Astrocyte (in vitro differentiated cells and primary cell): Measurements from ENCODE around the gene SLC25A10. TPM values are rescaled to one million over a fixed set of nuclear protein-coding genes. Genes with fewer than 3 reads are reported as not detected.

Experiments
- DNase-seq: peaks from one replicate; pipeline ENCODE4 v3.0.0-alpha.2; 2010; ENCODE audit warnings: low read depth
- FAIRE-seq: peaks from 2 replicates; lab custom pipeline; 2011; peaks lifted over from hg19 to GRCh38; lab: Jason Lieb, UNC
- H2AFZ ChIP-seq: 2 replicates; pipeline ENCODE4 v1.6.0; 2012; ENCODE audit warnings: low read depth, low read length, inconsistent platforms
- H3K27ac ChIP-seq: 2 replicates; pipeline ENCODE4 v1.5.1; 2011; ENCODE audit warnings: low read depth, low read length, inconsistent platforms
- H3K27me3 ChIP-seq: 2 replicates; pipeline ENCODE4 v1.6.0; 2011; ENCODE audit warnings: low read length, inconsistent platforms; ENCODE audit not compliant: insufficient read depth
- H3K36me3 ChIP-seq: 2 replicates; pipeline ENCODE4 v1.5.1; 2011; ENCODE audit warnings: low read length, inconsistent platforms; ENCODE audit not compliant: insufficient read depth
- H3K4me1 ChIP-seq: 2 replicates; pipeline ENCODE4 v1.5.1; 2011; ENCODE audit warnings: low read length, inconsistent platforms; ENCODE audit not compliant: insufficient read depth
- H3K4me2 ChIP-seq: 2 replicates; pipeline ENCODE4 v1.6.0; 2012; ENCODE audit warnings: low read length, inconsistent platforms
- H3K4me3 ChIP-seq: 2 replicates; pipeline ENCODE4 v1.5.1; 2011; ENCODE audit warnings: low read depth, mild to moderate bottlenecking, low read length, inconsistent platforms; ENCODE audit not compliant: insufficient read depth
- H3K79me2 ChIP-seq: 2 replicates; pipeline ENCODE4 v1.6.0; 2012; ENCODE audit warnings: mild to moderate bottlenecking, low read length, inconsistent platforms; ENCODE audit not compliant: insufficient read depth
- H3K9ac ChIP-seq: 2 replicates; pipeline ENCODE4 v1.6.0; 2012; ENCODE audit warnings: mild to moderate bottlenecking, low read length, inconsistent platforms
- H3K9me3 ChIP-seq: 2 replicates; pipeline ENCODE4 v1.5.1; 2012; ENCODE audit warnings: low read depth, mild to moderate bottlenecking, low read length, inconsistent platforms; ENCODE audit not compliant: insufficient read depth
- H4K20me1 ChIP-seq: 2 replicates; pipeline ENCODE4 v1.6.0; 2012; ENCODE audit warnings: low read length, inconsistent platforms; ENCODE audit not compliant: insufficient read depth
- H3K27ac Mint-ChIP-seq: one replicate; pipeline ENCODE4 v1.8.0; 2021; ENCODE audit warnings: mild to moderate bottlenecking, mixed read lengths; ENCODE audit not compliant: unreplicated experiment
- H3K27me3 Mint-ChIP-seq: one replicate; pipeline ENCODE4 v1.8.0; 2021; ENCODE audit warnings: low read depth, mixed read lengths; ENCODE audit not compliant: unreplicated experiment
- H3K36me3 Mint-ChIP-seq: one replicate; pipeline ENCODE4 v1.8.0; 2021; ENCODE audit warnings: low read depth, mixed read lengths; ENCODE audit not compliant: unreplicated experiment
- H3K4me1 Mint-ChIP-seq: one replicate; pipeline ENCODE4 v1.8.0; 2021; ENCODE audit warnings: low read depth, mixed read lengths; ENCODE audit not compliant: unreplicated experiment
- H3K4me3 Mint-ChIP-seq: one replicate; pipeline ENCODE4 v1.8.0; 2021; ENCODE audit warnings: mild to moderate bottlenecking, moderate library complexity, mixed read lengths; ENCODE audit not compliant: unreplicated experiment
- H3K9me3 Mint-ChIP-seq: one replicate; pipeline ENCODE4 v1.8.0; 2021; ENCODE audit warnings: mild to moderate bottlenecking, mixed read lengths; ENCODE audit not compliant: unreplicated experiment
- CTCF ChIP-seq: IDR thresholded peaks from 2 replicates; pipeline ENCODE4 v1.5.1; 2011; ENCODE audit warnings: low read depth, mild to moderate bottlenecking, inconsistent platforms, low read length, moderate library complexity; ENCODE audit not compliant: insufficient read depth
- EZH2 ChIP-seq: IDR thresholded peaks from 2 replicates; pipeline ENCODE4 v1.6.1; 2012; ENCODE audit warnings: mild to moderate bottlenecking, low read length, inconsistent platforms; ENCODE audit not compliant: insufficient read depth
- total RNA-seq: library from RNA; stranded (reverse); gene quantifications from 2 replicates; pipeline ENCODE4 v1.2.1, GENCODE V29; 2021

SLC25A10 gene
- total RNA-seq, 1 donor from 2014 or later = 9.3 TPM

GRCh38 chr17:81707725-81708646 is 4.1 kb upstream of the SLC25A10 start:
- H2AFZ ChIP-seq = no peak overlapping the region
- Mint-ChIP-seq H3K36me3 (peaks cover 14% of the 10 kb centered on the region), H3K27ac (no peak overlapping the region), H3K4me1 (peaks cover 12% of the 10 kb centered on the region), H3K9me3 (no peaks in the 10 kb centered on the region), H3K4me3 (no peak overlapping the region), H3K27me3 (no peaks in the 10 kb centered on the region)
- H3K4me2 ChIP-seq = no peak overlapping the region
- H3K4me3 ChIP-seq = no peak overlapping the region
- H3K9ac ChIP-seq = no peak overlapping the region
- peaks cover 51% of the 10 kb centered on the region for H4K20me1 ChIP-seq
- H3K27ac ChIP-seq = no peak overlapping the region
- peaks cover 33% of the 10 kb centered on the region for H3K79me2 ChIP-seq
- H3K27me3 ChIP-seq = no peaks in the 10 kb centered on the region
- H3K9me3 ChIP-seq = no peaks in the 10 kb centered on the region
- TF ChIP-seq CTCF = no peak
- no peak for TF ChIP-seq EZH2
- H3K4me1 ChIP-seq = peaks cover 37% of the 10 kb centered on the region
- no peak for FAIRE-seq
- no peak for DNase-seq
- H3K36me3 ChIP-seq = peaks cover 5% of the 10 kb centered on the region

GRCh38 chr17:81708739-81709185 is 3.3 kb upstream of the SLC25A10 start:
- H2AFZ ChIP-seq = no peak overlapping the region
- no peak overlapping the region for H3K4me2 ChIP-seq
- FAIRE-seq (no peak), DNase-seq (no peak)
- no peak overlapping the region for H3K9ac ChIP-seq
- H3K4me3 Mint-ChIP-seq = no peak overlapping the region
- H3K4me3 ChIP-seq = no peak overlapping the region
- no peak for TF ChIP-seq CTCF
- TF ChIP-seq EZH2 = no peak
- H3K36me3 ChIP-seq = peaks cover 5% of the 10 kb centered on the region
- H3K9me3 Mint-ChIP-seq = no peaks in the 10 kb centered on the region
- H3K4me1 Mint-ChIP-seq = peaks cover 12% of the 10 kb centered on the region
- H4K20me1 ChIP-seq = peaks cover 56% of the 10 kb centered on the region
- no peaks in the 10 kb centered on the region for H3K27me3 ChIP-seq
- H3K79me2 ChIP-seq = peaks cover 29% of the 10 kb centered on the region
- H3K27ac ChIP-seq = no peak overlapping the region
- peaks cover 44% of the 10 kb centered on the region for H3K4me1 ChIP-seq
- H3K27ac Mint-ChIP-seq = no peak overlapping the region
- peaks cover 14% of the 10 kb centered on the region for H3K36me3 Mint-ChIP-seq
- no peaks in the 10 kb centered on the region for H3K9me3 ChIP-seq
- no peaks in the 10 kb centered on the region for H3K27me3 Mint-ChIP-seq
